PFSK-1 (cell line): ENCODE results near the gene PINK1.

Experiments
- POLR2AphosphoS5 ChIP-seq: IDR thresholded peaks from 2 replicates; pipeline ENCODE4 v1.6.1; 2012; ENCODE audit warnings: low read depth, mild to moderate bottlenecking, control low read depth, low read length, moderate library complexity
- TF ChIP-seq, protein P1 (sequence below), 2 experiments: IDR thresholded peaks; 2 replicates each; pipeline versions ENCODE4 v1.6.1 to v1.8.0; 2011 to 2012; ENCODE audit warnings: low read depth in 2 of 2, low read length in 2 of 2, control low read depth in 1 of 2, inconsistent platforms in 1 of 2, mild to moderate bottlenecking in 1 of 2, moderate library complexity in 1 of 2; ENCODE audit not compliant: insufficient read depth in 1 of 2

- no peak for TF ChIP-seq POLR2AphosphoS5
- TF ChIP-seq, protein P1, sequence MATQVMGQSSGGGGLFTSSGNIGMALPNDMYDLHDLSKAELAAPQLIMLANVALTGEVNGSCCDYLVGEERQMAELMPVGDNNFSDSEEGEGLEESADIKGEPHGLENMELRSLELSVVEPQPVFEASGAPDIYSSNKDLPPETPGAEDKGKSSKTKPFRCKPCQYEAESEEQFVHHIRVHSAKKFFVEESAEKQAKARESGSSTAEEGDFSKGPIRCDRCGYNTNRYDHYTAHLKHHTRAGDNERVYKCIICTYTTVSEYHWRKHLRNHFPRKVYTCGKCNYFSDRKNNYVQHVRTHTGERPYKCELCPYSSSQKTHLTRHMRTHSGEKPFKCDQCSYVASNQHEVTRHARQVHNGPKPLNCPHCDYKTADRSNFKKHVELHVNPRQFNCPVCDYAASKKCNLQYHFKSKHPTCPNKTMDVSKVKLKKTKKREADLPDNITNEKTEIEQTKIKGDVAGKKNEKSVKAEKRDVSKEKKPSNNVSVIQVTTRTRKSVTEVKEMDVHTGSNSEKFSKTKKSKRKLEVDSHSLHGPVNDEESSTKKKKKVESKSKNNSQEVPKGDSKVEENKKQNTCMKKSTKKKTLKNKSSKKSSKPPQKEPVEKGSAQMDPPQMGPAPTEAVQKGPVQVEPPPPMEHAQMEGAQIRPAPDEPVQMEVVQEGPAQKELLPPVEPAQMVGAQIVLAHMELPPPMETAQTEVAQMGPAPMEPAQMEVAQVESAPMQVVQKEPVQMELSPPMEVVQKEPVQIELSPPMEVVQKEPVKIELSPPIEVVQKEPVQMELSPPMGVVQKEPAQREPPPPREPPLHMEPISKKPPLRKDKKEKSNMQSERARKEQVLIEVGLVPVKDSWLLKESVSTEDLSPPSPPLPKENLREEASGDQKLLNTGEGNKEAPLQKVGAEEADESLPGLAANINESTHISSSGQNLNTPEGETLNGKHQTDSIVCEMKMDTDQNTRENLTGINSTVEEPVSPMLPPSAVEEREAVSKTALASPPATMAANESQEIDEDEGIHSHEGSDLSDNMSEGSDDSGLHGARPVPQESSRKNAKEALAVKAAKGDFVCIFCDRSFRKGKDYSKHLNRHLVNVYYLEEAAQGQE (IDR thresholded peaks at IDR 0.05; ENCODE audit: insufficient read depth in 1 of 2, low read depth in 2 of 2, low read length in 2 of 2): no peak
Observed at GRCh38 chr1:20596106-20596505, 37.2 kb upstream of the PINK1 start.
